Large intestine (tissue), 3 donors: Measurements from ENCODE around the gene MIB1. TPM values are rescaled to one million over a fixed set of nuclear protein-coding genes. Genes with fewer than 3 reads are reported as not detected.
A peak's percentile ranks its signal among the peaks of the same experiment; 100 is the strongest.
"Not testable (repeated sequence)": the region's sequence is repeated elsewhere in the genome, so short reads cannot be mapped to it uniquely, and the experiment has no call there.

ENCODE experiments used
- DNase-seq, 2 donors: peaks; one replicate each; pipeline versions ENCODE4 v3.0.0 to v3.0.0-alpha.2; 2013
- H3K27ac ChIP-seq: one replicate; pipeline ENCODE4 v1.5.1; 2013; ENCODE audit warnings: low read length
- H3K27me3 ChIP-seq: 2 replicates; pipeline ENCODE4 v1.6.1; 2013; ENCODE audit warnings: low read length; ENCODE audit not compliant: control insufficient read depth, insufficient read depth
- H3K36me3 ChIP-seq: 2 replicates; pipeline ENCODE4 v1.6.1; 2013; ENCODE audit warnings: low read length; ENCODE audit not compliant: control insufficient read depth, insufficient read depth
- H3K4me1 ChIP-seq: one replicate; pipeline ENCODE4 v1.6.1; 2013; ENCODE audit warnings: low read length; ENCODE audit not compliant: control insufficient read depth, insufficient read depth
- H3K4me3 ChIP-seq: one replicate; pipeline ENCODE4 v1.5.1; 2013; ENCODE audit warnings: low read length
- H3K9me3 ChIP-seq: one replicate; pipeline ENCODE4 v1.6.1; 2013; ENCODE audit warnings: mild to moderate bottlenecking, low read depth, low read length, moderate library complexity; ENCODE audit not compliant: control insufficient read depth
- WGBS: methylation state at CpG from one replicate; pipeline ENCODE4 v1.1.5; 2013; ENCODE audit warnings: low lambda C conversion rate; ENCODE audit not compliant: insufficient coverage; 5-methylcytosine and 5-hydroxymethylcytosine counted together
- polyA plus RNA-seq: library from polyadenylated mRNA; unstranded; fragments of 120-200 nt; gene quantifications from one replicate; pipeline ENCODE4 v1.2.1, GENCODE V29; 2013

The MIB1 gene
- polyA plus RNA-seq, 1 donor = 25.4 TPM

GRCh38 chr18:21707130-21707529 lies 33.5 kb upstream of the MIB1 start:
- WGBS = no CpG with 5 or more reads among the region's 7 CpGs
- not testable (repeated sequence) for H3K36me3 ChIP-seq, H3K9me3 ChIP-seq, H3K27ac ChIP-seq, H3K27me3 ChIP-seq, DNase-seq, H3K4me1 ChIP-seq, H3K4me3 ChIP-seq

DNA sequence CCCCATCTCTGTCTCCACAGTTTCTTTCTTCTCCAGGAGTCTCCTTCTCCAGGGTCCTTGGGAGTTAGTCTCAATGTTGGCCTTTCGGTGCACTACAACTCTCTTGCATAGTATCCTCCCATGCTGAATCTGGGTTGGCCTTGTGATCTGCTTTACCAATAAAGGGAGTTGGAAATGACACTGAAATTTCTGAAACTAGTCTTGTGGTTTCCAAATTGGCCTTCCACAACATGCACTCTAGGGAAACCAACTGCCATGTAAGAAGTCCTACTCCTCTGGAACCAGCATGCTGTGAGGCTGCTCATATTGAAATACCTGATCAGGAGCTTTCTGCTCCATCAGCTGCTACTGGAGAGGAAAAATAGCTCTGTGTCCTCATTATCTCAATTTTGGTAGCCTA lies 26.1 kb upstream of the MIB1 start:
- no peak overlapping the region for H3K4me3 ChIP-seq
- no peaks in the 10 kb centered on the region for H3K9me3 ChIP-seq
- DNase-seq = no peak
- H3K4me1 ChIP-seq = no peaks in the 10 kb centered on the region
- no peaks in the 10 kb centered on the region for H3K36me3 ChIP-seq
- WGBS = no CpG with 5 or more reads among the region's 1 CpG
- no peaks in the 10 kb centered on the region for H3K27me3 ChIP-seq
- H3K27ac ChIP-seq = no peak overlapping the region

DNA sequence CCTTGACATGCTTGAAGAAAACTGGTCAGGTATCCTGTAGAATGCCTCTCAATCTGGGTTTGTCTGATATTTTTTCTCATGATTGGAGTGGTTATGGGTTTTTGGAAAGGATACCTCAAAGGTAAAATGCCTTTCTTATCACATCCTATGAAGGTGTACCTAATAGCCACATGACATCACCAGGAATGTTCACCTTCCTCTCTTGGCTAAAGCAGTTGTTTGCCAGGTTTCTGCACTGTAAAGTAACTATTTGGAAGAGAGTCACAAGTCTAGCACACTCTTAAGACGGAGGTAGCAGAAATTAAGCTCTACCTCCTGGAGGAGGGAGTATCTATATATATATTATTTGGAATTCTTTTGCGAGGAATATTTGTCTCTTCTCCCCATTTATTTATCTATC lies 17.9 kb upstream of the MIB1 start:
- no peaks in the 10 kb centered on the region for H3K9me3 ChIP-seq
- WGBS = 100% methylated on average over 1 of the region's 2 CpGs
- H3K4me1 ChIP-seq = peaks cover 3% of the 10 kb centered on the region
- H3K4me3 ChIP-seq = no peak overlapping the region
- no peak for DNase-seq
- H3K36me3 ChIP-seq = no peaks in the 10 kb centered on the region
- H3K27me3 ChIP-seq = no peaks in the 10 kb centered on the region
- no peak overlapping the region for H3K27ac ChIP-seq

- Histone ChIP-seq H3K4me1 (peaks cover 8% of the 10 kb centered on the region), H3K4me3 (no peak overlapping the region), H3K27me3 (no peaks in the 10 kb centered on the region), H3K27ac (no peak overlapping the region), H3K36me3 (no peaks in the 10 kb centered on the region), H3K9me3 (no peaks in the 10 kb centered on the region)
- 90% methylated on average over 2 of the region's 4 CpGs for WGBS
- no peak for DNase-seq
Measured at GRCh38 chr18:21725201-21725600, 15.4 kb upstream of the MIB1 start.

- DNase-seq = peak; percentile 71 to 85
- Histone ChIP-seq H3K9me3 (no peaks in the 10 kb centered on the region), H3K36me3 (no peaks in the 10 kb centered on the region), H3K27me3 (no peaks in the 10 kb centered on the region), H3K4me3 (no peak overlapping the region), H3K27ac (peak overlapping the region; percentile 91), H3K4me1 (peaks cover 8% of the 10 kb centered on the region)
- WGBS = no CpG with 5 or more reads among the region's 2 CpGs
Measured at GRCh38 chr18:21727702-21728101, 12.9 kb upstream of the MIB1 start.

GRCh38 chr18:21733011-21733410 lies 7.6 kb upstream of the MIB1 start:
- Histone ChIP-seq H3K4me3 (no peak overlapping the region), H3K27ac (no peak overlapping the region), H3K36me3 (no peaks in the 10 kb centered on the region), H3K27me3 (no peaks in the 10 kb centered on the region), H3K4me1 (peaks cover 10% of the 10 kb centered on the region), H3K9me3 (no peaks in the 10 kb centered on the region)
- DNase-seq = no peak
- WGBS = no CpG with 5 or more reads among the region's 5 CpGs

GRCh38 chr18:21735452-21736015 lies 5.1 kb upstream of the MIB1 start:
- H3K27ac ChIP-seq = peak overlapping the region; percentile 77
- H3K4me1 ChIP-seq = peaks cover 11% of the 10 kb centered on the region
- DNase-seq = peak; percentile 81 to 89

GRCh38 chr18:21736926-21737325 lies 3.7 kb upstream of the MIB1 start:
- H3K27ac ChIP-seq, H3K36me3 ChIP-seq, H3K27me3 ChIP-seq, H3K9me3 ChIP-seq, H3K4me3 ChIP-seq, DNase-seq: not testable (repeated sequence)
- WGBS = no CpG with 5 or more reads among the region's 4 CpGs
- H3K4me1 ChIP-seq = peaks cover 11% of the 10 kb centered on the region

More at GRCh38 chr18:21735452-21736015, 5.1 kb upstream of the MIB1 start:
- H3K36me3 ChIP-seq = no peaks in the 10 kb centered on the region
- no peak overlapping the region for H3K4me3 ChIP-seq
- WGBS = no CpG with 5 or more reads among the region's 12 CpGs
- no peaks in the 10 kb centered on the region for H3K27me3 ChIP-seq
- no peaks in the 10 kb centered on the region for H3K9me3 ChIP-seq

GRCh38 chr18:21739604-21740537 lies 721 bp upstream of the MIB1 start:
- no peaks in the 10 kb centered on the region for H3K9me3 ChIP-seq
- H3K4me1 ChIP-seq = peaks cover 11% of the 10 kb centered on the region
- peak overlapping the region; percentile 1 for H3K4me3 ChIP-seq

GRCh38 chr18:21741312-21741561 lies 645 bp downstream of the MIB1 start:
- WGBS = no CpG with 5 or more reads among the region's 41 CpGs
- Histone ChIP-seq H3K36me3 (no peaks in the 10 kb centered on the region), H3K4me3 (peak overlapping the region; percentile 93), H3K27me3 (no peaks in the 10 kb centered on the region), H3K9me3 (no peaks in the 10 kb centered on the region), H3K4me1 (peaks cover 5% of the 10 kb centered on the region), H3K27ac (peak overlapping the region; percentile 99)
- no peak for DNase-seq

More at GRCh38 chr18:21739604-21740537, 721 bp upstream of the MIB1 start:
- WGBS = 80% methylated on average over 8 of the region's 21 CpGs
- no peaks in the 10 kb centered on the region for H3K36me3 ChIP-seq
- H3K27ac ChIP-seq = peak overlapping the region; percentile 99
- no peaks in the 10 kb centered on the region for H3K27me3 ChIP-seq
- no peak for DNase-seq
